Measurements from ENCODE around the gene SIX5.

SIX5 gene

DNA sequence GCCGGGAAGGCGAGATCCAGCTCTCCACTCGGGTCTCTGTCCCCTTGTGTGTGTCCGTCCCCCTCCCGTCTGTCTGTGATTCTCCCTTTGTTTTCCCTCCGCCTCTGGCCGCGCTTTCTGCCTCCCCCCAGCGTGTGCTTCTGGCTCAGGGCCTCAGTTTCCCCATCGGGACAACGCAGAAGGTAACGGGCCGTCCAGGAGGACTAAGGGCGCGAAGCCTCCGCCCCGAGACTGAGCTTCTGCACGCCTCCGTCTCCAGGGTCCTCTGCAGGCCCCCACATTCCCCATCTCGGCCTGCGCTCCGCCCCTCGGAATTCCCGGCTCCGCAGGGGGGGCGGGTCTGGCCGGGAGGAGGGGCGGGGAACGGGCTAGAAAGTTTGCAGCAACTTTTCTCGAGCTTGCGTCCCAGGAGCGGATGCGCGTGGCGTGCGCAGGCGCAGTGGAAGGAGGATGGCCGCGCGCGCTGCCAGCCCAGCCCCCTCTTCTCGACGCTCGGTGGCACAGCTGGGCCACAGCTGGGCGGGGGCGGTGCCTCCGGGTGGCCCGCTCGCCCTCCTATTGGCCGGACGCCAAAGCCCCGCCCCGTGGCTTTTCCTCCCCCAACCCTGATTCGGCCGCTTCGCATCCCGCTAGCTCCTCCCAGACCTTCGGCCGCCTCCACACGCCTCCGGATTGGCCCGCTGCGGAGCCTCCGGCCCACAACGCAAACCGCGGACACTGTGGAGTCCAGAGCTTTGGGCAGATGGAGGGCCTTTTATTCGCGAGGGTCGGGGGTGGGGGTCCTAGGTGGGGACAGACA lies at the start of gene SIX5:
SIX5 (minus strand) TSS at position 269 of the 799 bp plus-strand sequence. CDS start 408 bp downstream, outside the sequence.
- H3K4me3 ChIP-seq (replicated peaks; ENCODE audit: low read depth, low read length): peak within 1 kb of the TSS; percentile 84
- peak; percentile 99 for DNase-seq (ENCODE audit: low read depth)

GRCh38 chr19:45817725-45818301 lies 48.8 kb upstream of the SIX5 start:
- TF ChIP-seq, protein P1, sequence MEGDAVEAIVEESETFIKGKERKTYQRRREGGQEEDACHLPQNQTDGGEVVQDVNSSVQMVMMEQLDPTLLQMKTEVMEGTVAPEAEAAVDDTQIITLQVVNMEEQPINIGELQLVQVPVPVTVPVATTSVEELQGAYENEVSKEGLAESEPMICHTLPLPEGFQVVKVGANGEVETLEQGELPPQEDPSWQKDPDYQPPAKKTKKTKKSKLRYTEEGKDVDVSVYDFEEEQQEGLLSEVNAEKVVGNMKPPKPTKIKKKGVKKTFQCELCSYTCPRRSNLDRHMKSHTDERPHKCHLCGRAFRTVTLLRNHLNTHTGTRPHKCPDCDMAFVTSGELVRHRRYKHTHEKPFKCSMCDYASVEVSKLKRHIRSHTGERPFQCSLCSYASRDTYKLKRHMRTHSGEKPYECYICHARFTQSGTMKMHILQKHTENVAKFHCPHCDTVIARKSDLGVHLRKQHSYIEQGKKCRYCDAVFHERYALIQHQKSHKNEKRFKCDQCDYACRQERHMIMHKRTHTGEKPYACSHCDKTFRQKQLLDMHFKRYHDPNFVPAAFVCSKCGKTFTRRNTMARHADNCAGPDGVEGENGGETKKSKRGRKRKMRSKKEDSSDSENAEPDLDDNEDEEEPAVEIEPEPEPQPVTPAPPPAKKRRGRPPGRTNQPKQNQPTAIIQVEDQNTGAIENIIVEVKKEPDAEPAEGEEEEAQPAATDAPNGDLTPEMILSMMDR (IDR thresholded peaks at IDR 0.05; ENCODE audit: low read length, missing control alignments): no peak
- no peak for DNase-seq (ENCODE audit: low read depth)
- H3K4me3 ChIP-seq (replicated peaks; ENCODE audit: low read depth, low read length): no peak overlapping the region

More for the DNA sequence above, at the start of gene SIX5:
- TF ChIP-seq, protein P1 (IDR thresholded peaks at IDR 0.05; ENCODE audit: low read length, missing control alignments): no peak

DNA sequence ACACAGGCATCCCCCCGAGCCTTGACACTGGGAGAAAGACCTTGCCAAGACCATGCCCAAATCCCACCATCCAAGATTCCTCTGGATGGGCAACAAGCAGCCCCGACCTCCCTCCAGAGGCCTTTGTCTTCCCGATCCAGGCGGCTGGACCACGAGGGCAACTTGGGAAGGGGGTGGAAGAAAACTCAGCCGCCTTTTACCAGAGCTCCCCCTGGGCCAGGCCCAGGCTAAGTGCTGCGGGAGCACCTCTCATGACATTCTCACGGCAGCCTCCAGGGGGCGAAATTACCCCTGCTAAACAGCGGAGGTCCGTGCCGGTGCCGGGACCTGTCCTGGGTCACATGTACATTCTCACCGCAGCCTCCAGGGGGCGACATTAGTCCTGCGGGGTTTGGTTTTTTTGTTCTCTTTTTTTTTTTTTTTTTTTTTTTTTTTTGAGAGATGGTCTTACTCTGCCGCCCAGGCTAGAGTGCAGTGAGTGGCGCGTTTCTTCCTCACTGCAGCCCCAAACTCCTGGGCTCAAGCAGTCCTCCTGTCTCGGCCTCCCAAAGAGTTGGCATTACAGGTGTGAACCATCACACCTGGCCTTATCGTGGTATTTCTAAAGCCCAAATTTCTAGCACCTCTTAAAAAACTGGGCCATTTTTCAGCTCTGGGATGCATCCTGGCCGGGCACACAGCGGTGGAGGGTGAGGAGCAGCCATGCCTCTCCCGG lies 48.1 kb upstream of the SIX5 start:
- TF ChIP-seq, protein P1 (IDR thresholded peaks at IDR 0.05; ENCODE audit: low read length, missing control alignments): peak; percentile 94
- no peak overlapping the region for H3K4me3 ChIP-seq (replicated peaks; ENCODE audit: low read depth, low read length)
- DNase-seq (ENCODE audit: low read depth): peak; percentile 96

GRCh38 chr19:45816236-45817009 lies 47.4 kb upstream of the SIX5 start:
- TF ChIP-seq, protein P1 (IDR thresholded peaks at IDR 0.05; ENCODE audit: low read length, missing control alignments): no peak
- DNase-seq (ENCODE audit: low read depth): no peak
- no peak overlapping the region for H3K4me3 ChIP-seq (replicated peaks; ENCODE audit: low read depth, low read length)

DNA sequence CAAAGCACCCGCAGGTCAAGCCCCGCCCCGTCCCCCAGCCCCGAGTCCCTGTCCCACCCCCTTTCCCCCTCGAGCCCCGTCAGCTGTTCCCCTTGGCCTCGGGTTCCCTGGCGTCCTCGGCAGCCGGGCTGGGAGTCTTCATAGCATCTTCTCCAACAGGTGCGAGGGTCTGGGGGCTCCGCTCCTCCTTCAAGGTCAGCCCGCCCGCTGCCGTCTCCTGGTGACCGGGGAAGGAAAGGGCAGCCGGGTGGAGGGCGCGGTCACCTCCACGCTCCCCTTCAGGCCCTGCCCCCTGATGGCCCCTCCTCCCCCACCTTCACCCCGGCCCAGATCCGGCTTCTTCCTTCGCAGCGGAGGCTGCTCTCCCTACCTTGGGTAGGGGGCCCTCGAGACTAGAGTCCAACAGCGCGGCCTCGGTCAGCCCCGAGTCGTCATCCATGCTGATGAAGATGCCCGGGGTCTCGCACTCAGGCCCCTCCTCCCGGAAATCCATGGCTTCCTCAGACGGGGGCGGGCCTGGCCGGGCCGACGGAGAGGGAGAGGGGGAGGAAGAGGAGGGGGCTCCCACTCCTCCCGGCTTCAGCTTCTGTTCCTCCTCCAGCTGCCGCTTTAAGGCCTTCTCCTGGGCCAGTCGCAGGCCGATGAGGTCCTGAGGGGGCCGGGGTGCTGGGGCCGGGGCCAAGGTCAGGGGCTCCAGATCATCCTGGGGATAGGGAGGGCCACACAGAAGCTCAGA lies 46.6 kb upstream of the SIX5 start:
- no peak overlapping the region for H3K4me3 ChIP-seq (replicated peaks; ENCODE audit: low read depth, low read length)
- TF ChIP-seq, protein P1 (IDR thresholded peaks at IDR 0.05; ENCODE audit: low read length, missing control alignments): no peak
- no peak for DNase-seq (ENCODE audit: low read depth)
